B cell (primary cell): Measurements from ENCODE around the gene DDI2.

Experiments
- CTCF ChIP-seq: fragments of 200-600 bp; IDR thresholded peaks from one replicate; pipeline ENCODE4 v1.8.0; 2022; ENCODE audit warnings: antibody characterized with exemption, mild to moderate bottlenecking
- EZH2 ChIP-seq: IDR thresholded peaks from 2 replicates; pipeline ENCODE4 v1.6.1; 2012; ENCODE audit warnings: borderline replicate concordance, low read depth, mild to moderate bottlenecking, moderate library complexity, low read length; ENCODE audit not compliant: insufficient read depth, poor library complexity, severe bottlenecking

GRCh38 chr1:15616373-15617172 lies 685 bp upstream of the DDI2 start:
- TF ChIP-seq CTCF (no peak), EZH2 (no peak)
